HL-60/S4 (cell line): ENCODE results near the gene HBS1L.

Source experiments
- in situ Hi-C: fragments of 300-500 bp; cut with MboI; formaldehyde crosslinking; loops from 2 replicates; pipeline ENCODE4 v1.14.3; 2022; ENCODE audit warnings: low sequenced_read_pairs

HBS1L gene

GRCh38 chr6:135002974-135003703 is 51.5 kb downstream of the HBS1L start:
- in situ Hi-C loops: no loop called here

- in situ Hi-C loops: no loop called here
These were observed 52.3 kb downstream of the HBS1L start for GRCh38 chr6:135002229-135002844.

GRCh38 chr6:134999107-134999506 is 55.5 kb downstream of the HBS1L start:
- in situ Hi-C loops: no loop called here

- in situ Hi-C loops: no loop called here
These were observed 57.3 kb downstream of the HBS1L start for GRCh38 chr6:134997133-134997995.

GRCh38 chr6:134995536-134995935 is 59.1 kb downstream of the HBS1L start:
- in situ Hi-C loops: no loop called here

- in situ Hi-C loops: no loop called here
These were observed 60.2 kb downstream of the HBS1L start for GRCh38 chr6:134994431-134994830.

- in situ Hi-C loops: no loop called here
These were observed 62.5 kb downstream of the HBS1L start for GRCh38 chr6:134992155-134992554.

- in situ Hi-C loops: no loop called here
These were observed 64.4 kb downstream of the HBS1L start for GRCh38 chr6:134990262-134990661.

- in situ Hi-C loops: no loop called here
These were observed 69.8 kb downstream of the HBS1L start for GRCh38 chr6:134984821-134985220.

GRCh38 chr6:134983823-134984222 is 70.8 kb downstream of the HBS1L start:
- in situ Hi-C loops: no loop called here

- in situ Hi-C loops: no loop called here
These were observed 72.5 kb downstream of the HBS1L start for GRCh38 chr6:134982161-134982560.

- in situ Hi-C loops: no loop called here
These were observed 73.8 kb downstream of the HBS1L start for GRCh38 chr6:134980846-134981245.

GRCh38 chr6:134979142-134979541 is 75.5 kb downstream of the HBS1L start:
- in situ Hi-C loops: no loop called here

GRCh38 chr6:134974370-134974769 is 80.3 kb downstream of the HBS1L start:
- in situ Hi-C loops: no loop called here

GRCh38 chr6:134967711-134968110 is 86.9 kb downstream of the HBS1L start:
- in situ Hi-C loops: no loop called here

- in situ Hi-C loops: no loop called here
These were observed 90.0 kb downstream of the HBS1L start for GRCh38 chr6:134964451-134965203.

GRCh38 chr6:134962421-134962820 is 92.2 kb downstream of the HBS1L start:
- in situ Hi-C loops: no loop called here

GRCh38 chr6:134961366-134961765 is 93.3 kb downstream of the HBS1L start:
- in situ Hi-C loops: no loop called here

GRCh38 chr6:134959603-134960002 is 95.0 kb downstream of the HBS1L start:
- in situ Hi-C loops: no loop called here

- in situ Hi-C loops: no loop called here
These were observed 97.9 kb downstream of the HBS1L start for GRCh38 chr6:134956676-134957075.

- in situ Hi-C loops: no loop called here
These were observed 98.6 kb downstream of the HBS1L start for GRCh38 chr6:134956032-134956431.
